HG03469 (cell line): ENCODE data around the gene COL4A6.

Source experiments
- ATAC-seq: cut with Tn5 transposase; IDR thresholded peaks from one replicate; pipeline ENCODE4 v1.9.1; 2021; ENCODE audit warnings: mild to moderate bottlenecking, moderate library complexity, moderate number of reproducible peaks; ENCODE audit not compliant: unreplicated experiment

Gene COL4A6

GRCh38 chrX:108275732-108276131 is 162.5 kb downstream of the COL4A6 start:
- ATAC-seq = no peak

- ATAC-seq = no peak
Observed at GRCh38 chrX:108271397-108271787, 166.8 kb downstream of the COL4A6 start.

GRCh38 chrX:108270739-108271396 is 167.4 kb downstream of the COL4A6 start:
- ATAC-seq = no peak

GRCh38 chrX:108270280-108270679 is 167.9 kb downstream of the COL4A6 start:
- ATAC-seq = no peak

- ATAC-seq = no peak
Observed at GRCh38 chrX:108268434-108269080, 169.7 kb downstream of the COL4A6 start.

- no peak for ATAC-seq
Observed at GRCh38 chrX:108267557-108267956, 170.7 kb downstream of the COL4A6 start.

- ATAC-seq = no peak
Observed at GRCh38 chrX:108264376-108264775, 173.8 kb downstream of the COL4A6 start.

GRCh38 chrX:108261549-108262203 is 176.5 kb downstream of the COL4A6 start:
- ATAC-seq = no peak

- ATAC-seq = no peak
Observed at GRCh38 chrX:108257556-108257955, 180.7 kb downstream of the COL4A6 start.

- ATAC-seq = no peak
Observed at GRCh38 chrX:108254636-108255035, 183.6 kb downstream of the COL4A6 start.

GRCh38 chrX:108250654-108251579 is 187.3 kb downstream of the COL4A6 start:
- no peak for ATAC-seq

GRCh38 chrX:108246304-108246954 is 191.8 kb downstream of the COL4A6 start:
- ATAC-seq = no peak

GRCh38 chrX:108245462-108245861 is 192.8 kb downstream of the COL4A6 start:
- ATAC-seq = no peak

- ATAC-seq = no peak
Observed at GRCh38 chrX:108235986-108236385, 202.2 kb downstream of the COL4A6 start.

GRCh38 chrX:108230574-108230973 is 207.6 kb downstream of the COL4A6 start:
- no peak for ATAC-seq

- ATAC-seq = no peak
Observed at GRCh38 chrX:108224727-108225621, 213.2 kb downstream of the COL4A6 start.

GRCh38 chrX:108224218-108224617 is 214.0 kb downstream of the COL4A6 start:
- no peak for ATAC-seq

GRCh38 chrX:108223585-108223984 is 214.6 kb downstream of the COL4A6 start:
- no peak for ATAC-seq

GRCh38 chrX:108221301-108221864 is 216.8 kb downstream of the COL4A6 start:
- ATAC-seq = no peak
